Measurements from ENCODE around the gene EXOC6B. TPM values are rescaled to one million over a fixed set of nuclear protein-coding genes. Genes with fewer than 3 reads are reported as not detected.
A peak's percentile ranks its signal among the peaks of the same experiment; 100 is the strongest.

EXOC6B gene
- total RNA-seq, 1 donor: 24.6 TPM

DNA sequence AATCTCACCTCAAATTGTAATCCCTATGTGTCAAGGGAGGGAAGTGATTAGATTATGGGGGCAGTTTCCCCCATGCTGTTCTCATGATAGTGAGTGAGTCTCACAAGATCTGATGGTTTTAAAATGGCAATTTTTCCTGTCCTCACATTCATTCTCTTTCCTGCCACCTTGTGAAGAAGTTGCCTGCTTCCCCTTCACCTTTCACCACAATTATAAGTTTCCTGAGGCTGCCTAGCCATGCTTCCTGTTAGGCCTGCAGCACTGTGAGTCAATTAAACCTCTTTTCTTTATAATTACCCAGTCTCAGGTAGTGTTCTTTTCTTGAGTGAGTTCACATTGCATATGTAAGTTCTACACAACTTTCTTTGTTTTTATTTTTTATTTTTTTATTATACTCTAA, 271.5 kb downstream of the EXOC6B start:
- Histone ChIP-seq H3K9me3 (ENCODE audit: low read depth, low read length) (no peaks in the 10 kb centered on the region), H4K20me1 (ENCODE audit: insufficient read depth, low read length) (no peaks in the 10 kb centered on the region), H3K4me2 (ENCODE audit: insufficient read depth, low read length) (no peak overlapping the region), H3K4me1 (ENCODE audit: insufficient read depth, low read length) (no peaks in the 10 kb centered on the region), H3K36me3 (ENCODE audit: insufficient read depth, low read length) (no peaks in the 10 kb centered on the region), H3K79me2 (ENCODE audit: insufficient read depth, low read length) (no peaks in the 10 kb centered on the region), H3K4me3 (ENCODE audit: insufficient read depth, low read length) (no peak overlapping the region), H3K27ac (ENCODE audit: low read depth, low read length) (no peak overlapping the region), H3K27me3 (ENCODE audit: insufficient read depth, low read length) (no peaks in the 10 kb centered on the region), H2AFZ (ENCODE audit: low read length) (no peak overlapping the region)
- no peak for TF ChIP-seq CTCF (IDR thresholded peaks at IDR 0.05; ENCODE audit: extremely low read depth, low read depth, low read length)
- no peak for DNase-seq (ENCODE audit: insufficient read length, low spot score, missing footprints)

- H3K4me2 ChIP-seq (ENCODE audit: insufficient read depth, low read length): no peak overlapping the region
- no peaks in the 10 kb centered on the region for H3K36me3 ChIP-seq (ENCODE audit: insufficient read depth, low read length)
- no peaks in the 10 kb centered on the region for H4K20me1 ChIP-seq (ENCODE audit: insufficient read depth, low read length)
- DNase-seq (ENCODE audit: insufficient read length, low spot score, missing footprints): peak; percentile 51
- H2AFZ ChIP-seq (ENCODE audit: low read length): no peak overlapping the region
- TF ChIP-seq CTCF (IDR thresholded peaks at IDR 0.05; ENCODE audit: extremely low read depth, low read depth, low read length): no peak
- no peaks in the 10 kb centered on the region for H3K27me3 ChIP-seq (ENCODE audit: insufficient read depth, low read length)
- no peak overlapping the region for H3K27ac ChIP-seq (ENCODE audit: low read depth, low read length)
- H3K4me1 ChIP-seq (ENCODE audit: insufficient read depth, low read length): no peaks in the 10 kb centered on the region
- no peaks in the 10 kb centered on the region for H3K9me3 ChIP-seq (ENCODE audit: low read depth, low read length)
- H3K4me3 ChIP-seq (ENCODE audit: insufficient read depth, low read length): no peak overlapping the region
- H3K79me2 ChIP-seq (ENCODE audit: insufficient read depth, low read length): no peaks in the 10 kb centered on the region
These were observed 277.6 kb downstream of the EXOC6B start for GRCh38 chr2:72548081-72548764.

DNA sequence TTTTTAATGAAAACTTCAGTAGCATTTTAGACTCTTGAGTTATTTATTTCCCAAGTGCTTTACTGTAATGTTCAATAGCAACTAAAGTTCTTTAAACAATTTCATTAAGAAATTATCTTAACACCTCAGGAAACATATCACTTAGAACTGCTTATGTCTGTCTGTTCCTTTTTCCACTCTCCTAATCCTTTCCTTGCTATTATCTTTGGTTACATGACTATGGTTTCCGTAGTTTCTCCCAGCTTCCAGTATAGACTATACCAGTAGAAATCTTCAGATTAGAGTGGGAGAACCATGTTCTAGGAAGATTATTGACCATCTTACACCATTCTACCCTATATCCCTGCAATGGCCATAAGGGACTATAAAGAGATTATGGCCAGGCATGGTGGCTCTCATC, 280.0 kb downstream of the EXOC6B start:
- Histone ChIP-seq H2AFZ (ENCODE audit: low read length) (no peak overlapping the region), H3K4me3 (ENCODE audit: insufficient read depth, low read length) (no peak overlapping the region), H3K4me1 (ENCODE audit: insufficient read depth, low read length) (no peaks in the 10 kb centered on the region), H3K9me3 (ENCODE audit: low read depth, low read length) (no peaks in the 10 kb centered on the region), H3K27ac (ENCODE audit: low read depth, low read length) (no peak overlapping the region), H3K79me2 (ENCODE audit: insufficient read depth, low read length) (no peaks in the 10 kb centered on the region), H3K4me2 (ENCODE audit: insufficient read depth, low read length) (no peak overlapping the region), H4K20me1 (ENCODE audit: insufficient read depth, low read length) (no peaks in the 10 kb centered on the region), H3K36me3 (ENCODE audit: insufficient read depth, low read length) (no peaks in the 10 kb centered on the region), H3K27me3 (ENCODE audit: insufficient read depth, low read length) (no peaks in the 10 kb centered on the region)
- no peak for DNase-seq (ENCODE audit: insufficient read length, low spot score, missing footprints)
- no peak for TF ChIP-seq CTCF (IDR thresholded peaks at IDR 0.05; ENCODE audit: extremely low read depth, low read depth, low read length)

DNA sequence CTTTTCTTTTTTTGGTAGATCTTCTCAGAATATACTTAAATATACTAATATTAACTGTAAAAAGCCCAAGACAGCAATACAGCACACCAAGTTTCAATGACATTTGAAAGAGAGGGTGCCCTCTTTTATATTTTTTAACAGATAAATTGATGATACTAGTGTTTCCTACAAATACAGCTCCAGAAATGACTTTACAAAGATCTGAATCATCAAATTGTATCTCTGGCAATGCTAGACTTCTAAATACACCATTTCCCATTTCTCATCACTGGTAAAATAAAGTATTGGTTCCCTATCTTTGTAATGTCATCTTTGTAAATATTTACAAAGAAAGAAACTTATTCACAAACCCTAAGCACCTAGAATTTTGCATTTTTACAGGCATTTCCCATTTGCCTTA, 281.3 kb downstream of the EXOC6B start:
- H3K36me3 ChIP-seq (ENCODE audit: insufficient read depth, low read length): no peaks in the 10 kb centered on the region
- H3K4me1 ChIP-seq (ENCODE audit: insufficient read depth, low read length): no peaks in the 10 kb centered on the region
- H3K79me2 ChIP-seq (ENCODE audit: insufficient read depth, low read length): no peaks in the 10 kb centered on the region
- no peaks in the 10 kb centered on the region for H3K9me3 ChIP-seq (ENCODE audit: low read depth, low read length)
- no peak for TF ChIP-seq CTCF (IDR thresholded peaks at IDR 0.05; ENCODE audit: extremely low read depth, low read depth, low read length)
- no peak overlapping the region for H3K4me2 ChIP-seq (ENCODE audit: insufficient read depth, low read length)
- no peak for DNase-seq (ENCODE audit: insufficient read length, low spot score, missing footprints)
- H3K27ac ChIP-seq (ENCODE audit: low read depth, low read length): no peak overlapping the region
- H3K4me3 ChIP-seq (ENCODE audit: insufficient read depth, low read length): no peak overlapping the region
- no peak overlapping the region for H2AFZ ChIP-seq (ENCODE audit: low read length)
- H3K27me3 ChIP-seq (ENCODE audit: insufficient read depth, low read length): no peaks in the 10 kb centered on the region
- H4K20me1 ChIP-seq (ENCODE audit: insufficient read depth, low read length): no peaks in the 10 kb centered on the region

Measured in osteoblast (primary cell).